GM10248 (cell line): ENCODE results near the gene ZNF101.
"Not testable (repeated sequence)": the region's sequence is repeated elsewhere in the genome, so short reads cannot be mapped to it uniquely, and the experiment has no call there.

Experiments
- CTCF ChIA-PET: fragments of 300-600 bp; sonication (Branson Sonifier 250); formaldehyde crosslinking; extraction: SDS; loops from one replicate; lab custom pipeline; 2021; ENCODE audit warnings: antibody characterized with exemption; lab: Yijun Ruan, JAX
- POLR2A ChIA-PET: fragments of 350-650 bp; sonication (Branson Sonifier 250); formaldehyde crosslinking; extraction: SDS; loops from one replicate; lab custom pipeline; 2020; ENCODE audit warnings: antibody characterized with exemption; lab: Yijun Ruan, JAX
- DNase-seq: peaks from one replicate; pipeline ENCODE4 v3.0.0; 2012; ENCODE audit errors: extremely low spot score
- CTCF ChIP-seq: IDR thresholded peaks from 2 replicates; pipeline ENCODE4 v1.5.1; 2012; ENCODE audit warnings: mild to moderate bottlenecking, low read depth; ENCODE audit errors: extremely low read depth, missing control alignments, control extremely low read depth

ZNF101 gene

GRCh38 chr19:19662871-19663255 lies 5.8 kb upstream of the ZNF101 start:
- DNase-seq = no peak
- CTCF ChIA-PET = interaction anchor here (0.9 to 2.2 kb wide), 7 partner anchors 8 to 239 kb away, joined by 3 to 7 read pairs (median 5); partner anchors contain the start of genes GMIP and NDUFA13
- POLR2A ChIA-PET = interaction anchor here (1.1 to 1.4 kb wide), 2 partner anchors 203 to 238 kb away, joined by 3 read pairs; partner anchors contain the start of genes ZNF253 and ZNF93
- no peak for TF ChIP-seq CTCF

GRCh38 chr19:19663256-19664120 lies 5.2 kb upstream of the ZNF101 start, which contains the start of gene ATP13A1:
TSS of gene ATP13A1 (minus strand) at chr19:19663676. CDS start at chr19:19663666, 10 bp downstream.
- POLR2A ChIA-PET = interaction anchor here (0.6 to 1.4 kb wide), 5 partner anchors 35 to 207 kb away, joined by 3 to 5 read pairs (median 3); partner anchors contain the start of genes ZNF253 and ZNF506
- TF ChIP-seq CTCF = peak; percentile 16
- DNase-seq = peak; percentile 88
- CTCF ChIA-PET = interaction anchor here (0.9 to 2.2 kb wide), 6 partner anchors 8 to 238 kb away, joined by 3 to 7 read pairs (median 5); partner anchors contain the start of genes GMIP and NDUFA13

GRCh38 chr19:19665420-19665948 lies 3.2 kb upstream of the ZNF101 start:
- CTCF ChIA-PET, POLR2A ChIA-PET: not testable (repeated sequence)

GRCh38 chr19:19670070-19670551 lies 1.5 kb downstream of the ZNF101 start:
- no peak for TF ChIP-seq CTCF
- DNase-seq = no peak
- ChIA-PET POLR2A (no interaction called here), CTCF (no interaction called here)

More at GRCh38 chr19:19665420-19665948, 3.2 kb upstream of the ZNF101 start:
- DNase-seq = not testable (repeated sequence)

GRCh38 chr19:19672816-19673215 lies 4.2 kb downstream of the ZNF101 start:
- ChIA-PET CTCF (no interaction called here), POLR2A (no interaction called here)
- DNase-seq = no peak

GRCh38 chr19:19674315-19674714 lies 5.7 kb downstream of the ZNF101 start:
- DNase-seq = no peak
- POLR2A ChIA-PET = no interaction called here
- CTCF ChIA-PET = no interaction called here
- no peak for TF ChIP-seq CTCF

More at GRCh38 chr19:19672816-19673215, 4.2 kb downstream of the ZNF101 start:
- TF ChIP-seq CTCF = no peak
